GM18867 (cell line): Measurements from ENCODE around the gene MSRB2.
A peak's percentile ranks its signal among the peaks of the same experiment; 100 is the strongest.

Experiments used
- ATAC-seq: cut with Tn5 transposase; IDR thresholded peaks from one replicate; pipeline ENCODE4 v1.9.1; 2021; ENCODE audit warnings: mild to moderate bottlenecking, moderate library complexity; ENCODE audit not compliant: unreplicated experiment

The MSRB2 gene

GRCh38 chr10:23110722-23111516 is 15.5 kb downstream of the MSRB2 start:
- no peak for ATAC-seq

DNA sequence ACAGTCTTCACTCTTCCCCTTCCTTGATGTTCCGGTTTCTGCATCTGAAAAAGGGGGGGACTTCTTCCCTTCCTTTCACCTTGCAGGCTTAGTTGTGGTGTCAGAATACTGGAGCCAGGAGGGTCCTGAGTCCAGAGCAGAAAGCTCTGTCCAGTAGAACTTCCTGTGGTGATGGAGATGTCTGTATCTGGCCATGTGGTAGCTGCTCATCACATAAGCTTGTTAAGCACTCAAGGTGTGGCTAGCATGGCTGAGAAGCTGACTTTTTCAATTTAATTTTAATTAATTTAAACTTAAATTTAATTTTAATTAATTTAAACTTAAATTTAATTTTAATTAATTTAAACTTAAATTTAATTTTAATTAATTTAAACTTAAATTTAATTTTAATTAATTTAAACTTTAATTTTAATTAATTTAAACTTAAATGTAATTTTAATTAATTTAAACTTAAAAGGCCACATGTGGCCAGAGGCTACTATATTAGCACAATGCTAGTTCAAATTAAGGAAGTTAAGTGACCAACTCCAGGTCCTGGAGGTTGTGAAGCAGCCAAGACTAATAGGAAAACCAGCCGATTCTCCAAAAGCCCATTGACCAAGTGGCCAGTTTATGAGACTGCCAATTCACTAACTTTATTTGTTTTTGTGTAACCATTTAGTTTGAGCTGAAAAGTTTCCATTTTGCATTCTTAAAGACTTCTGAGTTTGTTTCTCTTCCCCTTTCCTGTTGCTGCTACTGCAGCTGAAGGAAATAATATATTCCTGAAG is 16.3 kb downstream of the MSRB2 start:
- no peak for ATAC-seq

DNA sequence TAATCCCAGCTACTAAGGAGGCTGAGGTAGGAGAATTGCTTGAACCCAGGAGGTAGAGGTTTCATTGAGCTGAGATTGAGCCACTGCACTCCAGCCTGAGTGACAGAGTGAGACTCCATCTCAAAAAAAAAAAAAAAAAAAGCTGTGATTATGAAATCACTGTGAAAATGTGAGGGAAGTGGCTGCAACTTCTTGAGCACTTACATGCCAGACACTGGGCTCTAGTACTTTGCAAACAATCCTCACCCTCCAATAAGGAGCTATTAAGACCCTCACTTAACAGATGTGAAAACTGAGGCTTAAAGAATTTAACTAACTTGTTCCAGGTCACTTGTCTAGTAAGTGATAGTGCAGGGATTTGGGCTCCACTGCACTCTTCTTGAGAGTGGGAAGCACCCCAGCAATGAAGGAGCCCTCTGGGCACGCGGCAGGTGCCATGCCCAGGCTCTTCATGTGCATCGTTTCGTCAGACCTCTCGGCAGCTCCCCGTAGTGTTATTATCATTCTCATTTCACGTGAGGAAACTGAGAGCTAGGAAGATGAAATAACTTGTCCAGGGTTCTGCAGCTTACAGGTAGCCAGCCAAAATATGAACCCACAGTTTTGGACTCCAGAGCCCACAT is 19.0 kb downstream of the MSRB2 start:
- ATAC-seq = no peak

- no peak for ATAC-seq
Measured at GRCh38 chr10:23116486-23117205, 21.3 kb downstream of the MSRB2 start.

- no peak for ATAC-seq
Measured at GRCh38 chr10:23120001-23120934, 24.9 kb downstream of the MSRB2 start.

DNA sequence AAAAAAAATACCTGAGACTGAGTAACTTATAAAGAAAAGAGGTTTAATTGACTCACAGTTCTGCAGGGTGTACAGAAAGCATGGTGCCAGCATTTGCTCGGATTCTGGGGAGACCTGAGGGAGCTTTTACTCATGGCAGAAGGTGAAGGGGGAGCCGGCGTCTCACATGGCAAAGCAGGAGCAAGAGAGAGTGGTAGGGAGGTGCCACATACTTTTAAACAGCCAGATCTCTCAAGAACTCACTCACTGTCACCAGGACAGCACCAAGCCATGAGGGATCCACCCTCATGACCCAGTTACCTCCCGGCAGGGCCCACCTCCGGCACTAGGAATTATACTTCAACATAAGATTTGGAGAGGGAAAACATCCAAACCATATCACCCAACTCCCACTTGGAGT is 25.8 kb downstream of the MSRB2 start:
- ATAC-seq = no peak

GRCh38 chr10:23136462-23136861 is 41.1 kb downstream of the MSRB2 start:
- no peak for ATAC-seq

GRCh38 chr10:23139677-23140076 is 44.3 kb downstream of the MSRB2 start:
- no peak for ATAC-seq

DNA sequence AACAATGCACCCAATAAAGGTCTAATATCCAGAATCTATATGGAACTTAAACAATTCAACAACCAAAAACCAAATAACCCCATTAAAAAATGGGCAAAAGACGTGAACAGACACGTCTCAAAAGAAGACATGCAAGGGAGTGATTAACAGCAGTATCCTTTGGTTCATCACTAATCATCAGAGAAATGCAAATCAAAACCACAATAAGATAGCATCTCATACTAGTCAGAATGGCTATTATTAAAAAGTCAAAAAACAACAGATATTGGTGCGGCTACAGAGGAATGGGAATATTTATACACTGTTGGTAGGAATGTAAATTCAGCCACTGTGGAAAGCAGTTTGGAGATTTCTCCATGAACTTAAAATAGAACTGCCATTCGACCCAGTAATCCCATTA is 46.6 kb downstream of the MSRB2 start:
- no peak for ATAC-seq

GRCh38 chr10:23146258-23146657 is 50.9 kb downstream of the MSRB2 start:
- no peak for ATAC-seq

DNA sequence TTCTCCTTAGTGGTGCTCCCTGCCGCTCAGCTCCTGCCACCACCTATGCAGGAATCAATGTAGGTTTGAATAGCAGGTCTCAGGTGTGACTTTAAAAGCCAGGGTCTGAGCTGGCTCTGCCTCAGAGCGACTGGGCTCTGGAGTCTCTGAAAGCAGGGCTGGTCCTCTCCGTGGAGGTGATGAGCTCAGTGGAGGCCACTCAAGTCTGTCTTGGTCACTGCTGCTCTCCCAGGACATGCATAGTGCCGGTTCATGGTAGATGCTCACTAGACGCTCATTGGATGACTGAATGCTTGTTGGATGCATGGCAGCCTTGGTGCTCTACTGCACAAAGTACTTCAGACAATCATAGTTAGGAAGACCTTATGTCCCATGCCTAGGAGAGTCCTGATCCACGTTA is 51.7 kb downstream of the MSRB2 start:
- ATAC-seq = no peak

DNA sequence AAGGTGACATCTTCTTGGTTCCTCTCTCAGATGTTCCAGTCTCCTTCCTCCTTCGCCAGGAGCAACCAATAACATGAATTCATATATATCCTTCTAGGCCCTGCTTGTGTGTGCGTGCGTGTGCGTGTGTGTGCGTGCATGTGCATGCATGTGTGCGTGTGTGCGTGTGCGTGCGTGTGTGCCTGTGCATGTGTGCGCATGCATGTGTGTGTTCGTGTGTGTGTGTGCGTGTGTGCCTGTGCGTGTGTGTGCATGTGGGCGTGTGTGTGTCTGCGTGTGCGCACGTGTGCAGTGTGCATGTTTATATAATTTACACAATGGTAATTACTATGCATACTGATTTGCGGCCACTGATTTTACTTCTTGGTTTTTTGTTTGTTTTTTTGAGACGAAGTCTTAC is 52.8 kb downstream of the MSRB2 start:
- no peak for ATAC-seq

DNA sequence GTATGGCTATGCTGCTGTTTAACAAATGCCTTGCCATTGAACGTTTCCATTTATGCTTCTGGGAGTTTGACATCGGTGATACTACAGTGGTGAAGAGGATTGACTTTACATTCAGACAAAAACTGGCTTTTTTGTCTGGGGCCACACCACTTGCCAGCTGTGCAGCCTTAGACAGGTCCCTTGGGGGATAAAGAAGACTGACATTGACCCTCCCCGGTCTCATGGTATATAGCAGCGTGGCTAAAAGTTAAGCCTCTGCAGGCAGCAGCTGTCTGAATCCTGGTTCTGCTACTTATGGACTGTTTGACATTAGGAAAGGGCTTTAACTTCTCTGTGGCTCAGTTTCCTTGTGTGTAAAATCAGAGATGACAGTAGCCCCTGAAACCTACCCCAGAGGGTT is 54.7 kb downstream of the MSRB2 start:
- ATAC-seq = no peak

DNA sequence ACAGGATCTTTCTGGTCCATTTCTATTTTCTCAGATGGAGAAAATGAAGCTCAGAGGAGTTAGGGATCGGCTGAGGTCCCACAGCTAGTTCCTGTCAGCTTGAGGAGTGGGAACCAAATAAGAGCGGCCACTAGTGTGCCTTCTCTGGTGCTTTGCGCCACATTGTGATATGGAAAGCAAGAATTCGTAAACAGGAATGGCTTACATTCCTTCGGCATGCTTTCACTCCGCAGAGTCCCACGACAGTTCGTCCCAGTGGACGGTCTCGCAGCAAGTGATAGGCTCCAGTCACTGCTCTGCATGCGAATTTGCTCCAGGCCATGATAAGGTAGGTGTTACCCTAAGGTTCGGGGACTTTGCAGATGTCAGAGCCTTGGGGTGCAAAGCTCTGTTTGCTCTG is 55.2 kb downstream of the MSRB2 start:
- ATAC-seq = no peak

DNA sequence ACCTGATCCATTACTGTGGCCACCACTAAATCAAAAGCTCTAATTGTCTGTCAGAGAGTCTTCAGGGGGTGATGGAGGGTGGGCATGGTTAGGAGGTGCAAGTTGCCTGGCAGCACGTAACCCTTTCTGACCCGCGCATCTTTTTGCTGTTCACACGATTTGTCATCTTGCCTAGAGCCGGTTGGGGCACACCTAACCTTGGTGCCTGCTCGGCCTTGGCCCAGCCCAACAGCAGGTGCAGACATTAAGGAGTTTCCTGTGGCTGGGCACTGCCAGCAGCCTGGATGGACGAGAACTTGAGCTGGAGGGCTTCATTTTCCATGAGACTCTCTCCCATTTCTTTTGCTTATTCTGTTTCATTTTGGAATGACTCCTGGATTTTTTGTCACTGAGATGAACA is 55.7 kb downstream of the MSRB2 start:
- ATAC-seq = no peak

DNA sequence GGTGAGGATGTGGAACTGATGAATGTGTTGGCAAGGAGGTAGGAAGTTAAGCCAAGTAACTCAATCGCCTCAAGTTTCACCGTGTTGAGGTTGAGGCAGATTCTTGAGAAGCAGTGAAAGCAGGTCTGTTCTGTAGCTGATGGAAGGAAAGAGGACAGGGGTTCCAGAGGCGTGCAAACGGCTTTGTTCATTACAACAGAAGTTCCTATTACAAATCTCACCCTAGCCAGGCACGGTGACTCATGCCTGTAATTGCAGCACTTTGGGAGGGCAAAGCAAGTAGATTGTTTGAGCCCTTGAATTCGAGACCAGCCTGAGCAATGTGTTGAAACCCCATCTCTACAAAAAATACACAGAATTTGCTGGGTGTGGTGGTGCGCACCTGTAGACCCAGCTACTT is 59.8 kb downstream of the MSRB2 start:
- no peak for ATAC-seq

DNA sequence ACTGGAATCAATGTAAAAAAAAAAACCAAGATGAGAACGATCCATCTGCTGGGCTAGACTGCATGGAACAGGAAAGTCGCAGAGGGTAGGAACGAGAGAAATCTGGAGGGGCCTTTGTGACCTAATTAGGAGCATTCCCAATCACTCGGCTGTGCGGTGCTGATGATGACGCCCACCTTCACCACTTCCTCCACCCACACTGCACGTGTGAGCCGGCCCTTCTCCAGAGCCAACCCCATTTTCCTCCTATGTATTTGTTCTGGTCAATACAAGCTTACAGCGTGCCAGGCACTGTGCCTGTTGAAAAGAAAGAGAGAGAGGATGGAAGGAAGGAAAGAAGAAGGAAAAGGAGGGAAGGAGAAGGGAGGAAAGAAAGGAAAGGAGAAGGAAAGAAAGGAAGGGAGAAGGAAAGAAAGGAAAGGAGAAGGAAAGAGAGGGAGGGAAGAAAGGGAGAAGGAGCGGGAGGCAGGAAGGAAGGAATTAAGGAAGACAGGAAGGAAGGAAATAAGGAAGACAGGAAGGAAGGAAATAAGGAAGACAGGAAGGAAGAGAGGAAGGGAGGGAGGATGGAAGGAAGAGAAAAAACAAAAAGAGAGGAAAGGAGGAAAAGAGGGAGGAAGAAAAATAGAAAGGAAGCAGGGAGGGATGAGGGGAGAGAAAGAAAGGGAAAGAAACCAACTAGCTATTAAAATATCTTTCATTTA is 61.2 kb downstream of the MSRB2 start:
- ATAC-seq = no peak

DNA sequence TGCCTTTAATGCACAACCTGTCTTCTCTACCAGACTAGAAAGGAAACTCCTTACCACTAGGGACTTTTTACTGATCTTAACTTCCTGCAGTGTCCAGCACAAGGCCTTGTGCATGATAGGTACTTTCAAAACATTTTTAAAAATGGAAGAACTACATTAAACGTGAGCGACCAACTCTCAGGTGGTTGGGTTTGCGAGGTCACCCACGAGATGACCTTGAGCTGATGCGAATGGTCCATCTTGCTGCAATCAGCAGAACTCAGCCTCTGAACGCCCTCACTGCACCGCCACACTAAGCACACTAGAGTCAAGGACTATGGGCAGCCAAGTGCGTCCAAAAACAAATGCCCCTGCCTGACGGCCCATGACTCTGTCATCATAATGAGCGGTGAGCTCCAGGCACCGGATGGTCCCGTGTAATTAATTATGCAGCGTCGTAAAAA is 61.9 kb downstream of the MSRB2 start:
- ATAC-seq = peak; percentile 71

DNA sequence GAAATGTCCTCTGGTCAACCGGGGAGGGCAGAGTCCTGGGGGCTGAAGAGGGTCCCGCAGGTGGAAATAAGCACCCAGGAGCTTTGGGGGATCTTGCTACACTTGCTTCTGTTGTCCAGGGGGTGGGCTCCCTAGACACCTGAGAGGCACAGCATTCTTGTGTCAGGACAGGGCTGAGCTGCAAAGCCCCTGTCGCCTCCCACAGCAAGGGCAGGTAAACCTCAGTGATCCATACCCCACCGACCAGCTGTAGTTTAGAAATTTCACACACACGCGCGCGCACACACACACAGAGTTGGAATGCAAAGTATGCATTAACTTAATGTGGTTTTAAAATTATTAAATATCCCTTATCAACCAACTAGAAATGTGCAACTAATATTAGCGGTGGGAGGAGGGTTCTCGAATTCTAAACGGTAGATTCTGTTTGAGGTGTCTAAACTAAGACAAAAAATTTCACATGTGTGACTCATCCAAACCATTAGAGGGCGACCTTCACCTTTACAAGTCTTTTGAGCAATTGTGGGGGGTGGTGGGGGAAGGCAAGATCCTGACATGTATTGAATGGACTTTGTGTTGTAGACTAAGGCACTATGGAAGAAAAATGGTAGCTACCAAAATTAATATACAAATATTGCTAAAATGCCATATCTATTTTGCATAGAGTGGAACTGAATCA is 62.5 kb downstream of the MSRB2 start:
- ATAC-seq = peak; percentile 63
